HFFc6 (cell line): ENCODE results near the gene GALNT18. TPM values are rescaled to one million over a fixed set of nuclear protein-coding genes. Genes with fewer than 3 reads are reported as not detected.

ENCODE experiments used
- DNase-seq: peaks from one replicate; pipeline ENCODE4 v3.0.0-alpha.2; 2018
- H3K27ac Mint-ChIP-seq: 2 replicates; pipeline ENCODE4 v1.8.0; 2020; ENCODE audit warnings: mild to moderate bottlenecking, mixed read lengths
- H3K27me3 Mint-ChIP-seq: 2 replicates; pipeline ENCODE4 v1.8.0; 2021; ENCODE audit warnings: mild to moderate bottlenecking, moderate library complexity, mixed read lengths; ENCODE audit not compliant: insufficient read depth
- H3K36me3 Mint-ChIP-seq: 2 replicates; pipeline ENCODE4 v1.8.0; 2021; ENCODE audit warnings: low read depth, mixed read lengths
- H3K4me1 Mint-ChIP-seq: 2 replicates; pipeline ENCODE4 v1.8.0; 2020; ENCODE audit warnings: low read depth, mixed read lengths
- H3K4me3 Mint-ChIP-seq: 2 replicates; pipeline ENCODE4 v1.8.0; 2020; ENCODE audit warnings: mild to moderate bottlenecking, moderate library complexity, mixed read lengths
- H3K9me3 Mint-ChIP-seq: 2 replicates; pipeline ENCODE4 v1.8.0; 2020; ENCODE audit warnings: mild to moderate bottlenecking, mixed read lengths
- CTCF ChIP-seq: fragments of 200-600 bp; sonication (generic); IDR thresholded peaks from 2 replicates; pipeline ENCODE4 v1.5.0; 2021; ENCODE audit warnings: antibody characterized with exemption, mild to moderate bottlenecking
- total RNA-seq, 6 experiments: library from RNA; stranded (reverse); fragmentation: NEBNext Ultra II Directional; extraction: Animal tissue kit (Norgen Biotek cat#: 25700); gene quantifications; 2 replicates in 1 of 6; 3 replicates in 5 of 6; pipeline ENCODE4 v1.2.3, GENCODE V29; 2021

The GALNT18 gene
- total RNA-seq, 6 experiments from 2014 or later = 2.7 to 13.7 (median 12.4) TPM

GRCh38 chr11:11389238-11389637 is 232.6 kb downstream of the GALNT18 start:
- Mint-ChIP-seq H3K36me3 (peaks cover 3% of the 10 kb centered on the region; the same call in 1 of the 2 replicates), H3K27ac (no peak overlapping the region), H3K27me3 (peaks cover 6% of the 10 kb centered on the region; the same call in 1 of the 2 replicates), H3K4me3 (no peak overlapping the region), H3K9me3 (no peaks in the 10 kb centered on the region), H3K4me1 (peaks cover 61% of the 10 kb centered on the region)
- DNase-seq = no peak
- no peak for TF ChIP-seq CTCF

- no peak overlapping the region for H3K4me3 Mint-ChIP-seq
- no peak for DNase-seq
- H3K4me1 Mint-ChIP-seq = peaks cover 63% of the 10 kb centered on the region
- H3K9me3 Mint-ChIP-seq = no peaks in the 10 kb centered on the region
- peaks cover 6% of the 10 kb centered on the region; the same call in 1 of the 2 replicates for H3K27me3 Mint-ChIP-seq
- H3K27ac Mint-ChIP-seq = no peak overlapping the region
- H3K36me3 Mint-ChIP-seq = peaks cover 3% of the 10 kb centered on the region; the same call in 1 of the 2 replicates
- TF ChIP-seq CTCF = no peak
These were observed 234.0 kb downstream of the GALNT18 start for GRCh38 chr11:11387622-11388305.

- peaks cover 3% of the 10 kb centered on the region; the same call in 1 of the 2 replicates for H3K36me3 Mint-ChIP-seq
- no peak overlapping the region for H3K4me3 Mint-ChIP-seq
- no peaks in the 10 kb centered on the region for H3K9me3 Mint-ChIP-seq
- no peak for DNase-seq
- no peak for TF ChIP-seq CTCF
- peaks cover 6% of the 10 kb centered on the region; the same call in 1 of the 2 replicates for H3K27me3 Mint-ChIP-seq
- H3K4me1 Mint-ChIP-seq = peaks cover 62% of the 10 kb centered on the region
- no peak overlapping the region for H3K27ac Mint-ChIP-seq
These were observed 234.6 kb downstream of the GALNT18 start for GRCh38 chr11:11387207-11387606.

GRCh38 chr11:11384829-11385228 is 237.0 kb downstream of the GALNT18 start:
- TF ChIP-seq CTCF = no peak
- no peak for DNase-seq
- H3K36me3 Mint-ChIP-seq = no peaks in the 10 kb centered on the region
- no peak overlapping the region for H3K4me3 Mint-ChIP-seq
- no peak overlapping the region for H3K27ac Mint-ChIP-seq
- no peaks in the 10 kb centered on the region for H3K9me3 Mint-ChIP-seq
- peaks cover 7% of the 10 kb centered on the region for H3K27me3 Mint-ChIP-seq
- H3K4me1 Mint-ChIP-seq = peaks cover 38% of the 10 kb centered on the region

- no peaks in the 10 kb centered on the region for H3K36me3 Mint-ChIP-seq
- H3K4me1 Mint-ChIP-seq = peaks cover 32% of the 10 kb centered on the region
- DNase-seq = no peak
- no peak overlapping the region for H3K27ac Mint-ChIP-seq
- H3K4me3 Mint-ChIP-seq = no peak overlapping the region
- no peaks in the 10 kb centered on the region for H3K9me3 Mint-ChIP-seq
- H3K27me3 Mint-ChIP-seq = peaks cover 4% of the 10 kb centered on the region
- TF ChIP-seq CTCF = no peak
These were observed 237.8 kb downstream of the GALNT18 start for GRCh38 chr11:11383995-11384394.
